GM12878 (cell line): Measurements from ENCODE around the gene MICALL1.

Experiments used
- ATF7 ChIP-seq: fragments of 450-650 bp; IDR thresholded peaks from 2 replicates; pipeline ENCODE4 v1.6.1; 2016; ENCODE audit warnings: low read depth, mild to moderate bottlenecking
- CTCF ChIP-seq, 3 experiments: IDR thresholded peaks in 2 of 3; conservative IDR thresholded peaks in 1 of 3; 2 replicates each; pipeline ENCODE4 v1.5.1; 2011; ENCODE audit warnings: low read depth in 3 of 3, low read length in 3 of 3, mild to moderate bottlenecking in 3 of 3, control low read depth in 2 of 3, moderate library complexity in 2 of 3, inconsistent platforms in 1 of 3, mixed read lengths in 1 of 3; ENCODE audit not compliant: control insufficient read depth in 2 of 3, insufficient read depth in 1 of 3; ENCODE audit errors: extremely low read depth in 1 of 3
- EZH2 ChIP-seq: IDR thresholded peaks from 2 replicates; pipeline ENCODE4 v1.6.1; 2012; ENCODE audit warnings: low read depth, mild to moderate bottlenecking, control low read depth, inconsistent platforms, low read length, borderline replicate concordance; ENCODE audit not compliant: control insufficient read depth
- IKZF2 ChIP-seq, 2 experiments: fragments of 450-650 bp; IDR thresholded peaks; 2 replicates each; pipeline ENCODE4 v1.6.1; 2017; ENCODE audit warnings: mild to moderate bottlenecking in 2 of 2, moderate library complexity in 2 of 2
- POLR2A ChIP-seq: IDR thresholded peaks from 2 replicates; pipeline ENCODE4 v1.6.1; 2011; ENCODE audit warnings: low read depth, mild to moderate bottlenecking, low read length

- TF ChIP-seq IKZF2 (IDR thresholded peaks at IDR 0.05): no peak
- no peak for TF ChIP-seq ATF7
- no peak for TF ChIP-seq CTCF (IDR thresholded peaks at IDR 0.05 in 2 of 3, conservative IDR thresholded peaks at IDR 0.05 in 1 of 3; ENCODE audit: control insufficient read depth in 2 of 3, extremely low read depth in 1 of 3, insufficient read depth in 1 of 3, low read depth in 3 of 3, low read length in 3 of 3)
- no peak for TF ChIP-seq POLR2A
- TF ChIP-seq EZH2: no peak
These were observed 40.6 kb upstream of the MICALL1 start for GRCh38 chr22:37865510-37865909.
